ENCODE data around the gene ZDHHC14.
"Not testable (repeated sequence)": the region's sequence is repeated elsewhere in the genome, so short reads cannot be mapped to it uniquely, and the experiment has no call there.

ZDHHC14 gene

GRCh38 chr6:157407646-157408045 is 26.7 kb downstream of the ZDHHC14 start:
- no peak for DNase-seq

- not testable (repeated sequence) for DNase-seq
Observed at GRCh38 chr6:157408427-157408826, 27.4 kb downstream of the ZDHHC14 start.

GRCh38 chr6:157410045-157410444 is 29.1 kb downstream of the ZDHHC14 start:
- DNase-seq = no peak

DNA sequence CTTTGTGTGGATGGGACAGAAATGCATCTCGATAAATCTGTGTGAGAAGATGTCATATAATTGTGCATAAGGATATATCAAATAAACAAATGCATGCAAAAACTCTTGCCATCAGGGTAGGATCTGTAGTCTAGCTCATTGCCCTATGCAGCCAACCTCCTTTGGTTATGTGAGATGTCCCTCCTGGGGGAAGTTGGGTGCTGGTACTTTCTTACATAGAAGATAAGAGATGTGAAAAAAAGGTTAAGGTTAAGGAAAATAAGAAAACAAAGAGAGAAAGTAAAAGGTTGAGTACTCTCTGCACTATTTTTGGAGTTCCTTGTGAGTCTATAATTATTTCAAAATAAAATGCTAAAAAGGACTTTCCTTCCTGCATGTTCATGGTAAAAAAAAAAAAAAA is 30.4 kb downstream of the ZDHHC14 start:
- no peak for DNase-seq

DNA sequence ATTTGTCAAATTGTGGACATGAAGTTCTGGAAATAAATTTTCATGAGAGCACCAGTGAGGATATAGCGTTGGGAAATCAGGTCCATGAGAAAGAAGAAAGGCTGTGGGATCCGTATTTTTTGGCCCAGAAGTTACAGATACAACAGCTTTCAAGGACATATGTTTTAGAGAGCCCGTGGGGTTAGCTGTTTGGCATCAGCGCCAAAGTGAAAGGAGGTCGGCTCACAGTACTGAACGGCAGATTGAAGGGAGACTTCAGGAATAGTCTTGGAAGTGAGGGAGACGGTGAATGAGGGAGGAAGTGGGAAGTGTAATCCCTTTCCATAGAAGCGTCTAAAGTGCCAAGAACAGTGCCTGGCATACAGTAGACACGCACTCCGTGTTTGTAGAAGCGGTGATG is 31.8 kb downstream of the ZDHHC14 start:
- no peak for DNase-seq

DNA sequence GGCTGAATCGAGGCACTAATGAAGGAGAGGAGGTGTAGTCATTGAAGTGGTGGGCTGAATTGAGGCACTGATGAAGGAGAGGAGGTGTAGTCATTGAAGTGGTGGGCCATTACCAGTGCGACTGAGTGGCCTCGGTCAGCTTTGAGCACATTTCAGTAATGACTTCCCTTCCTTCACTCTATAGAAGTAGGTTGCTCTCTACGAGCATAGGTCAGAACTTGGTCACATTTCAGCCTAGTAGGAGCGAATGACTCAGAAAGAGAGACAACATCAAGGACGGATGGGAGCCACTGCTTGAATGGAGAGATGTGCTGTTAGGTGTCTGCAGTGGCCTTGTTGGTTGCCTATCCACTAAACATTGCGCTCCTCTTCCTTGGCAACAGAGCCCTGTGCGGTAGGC is 39.5 kb downstream of the ZDHHC14 start:
- DNase-seq = no peak

DNA sequence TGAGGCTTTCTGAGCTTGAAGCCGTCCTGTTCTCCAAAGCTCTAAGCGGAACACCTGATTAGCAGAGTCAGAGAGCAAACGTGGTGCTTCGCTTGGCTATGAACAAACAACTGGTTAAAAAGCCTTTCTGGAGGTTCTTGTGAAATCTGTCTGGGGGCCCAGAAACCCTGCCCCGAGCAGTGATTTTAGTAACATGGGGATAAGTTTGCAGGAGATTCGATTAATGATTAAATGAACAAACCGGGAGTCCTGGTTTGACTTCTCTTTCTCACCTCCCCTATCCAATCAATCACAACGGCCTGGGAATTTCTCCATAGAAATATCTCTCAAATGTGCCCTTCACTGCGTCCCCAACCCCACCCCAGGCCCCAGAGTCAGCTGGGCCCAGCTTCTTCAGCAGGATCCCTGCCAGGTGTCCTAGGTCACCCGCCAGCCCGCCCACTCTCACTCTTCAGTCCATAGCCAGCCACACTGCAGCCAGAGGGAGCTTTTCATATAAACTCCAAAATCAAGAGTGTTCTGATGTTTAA is 43.6 kb downstream of the ZDHHC14 start:
- DNase-seq = no peak

DNA sequence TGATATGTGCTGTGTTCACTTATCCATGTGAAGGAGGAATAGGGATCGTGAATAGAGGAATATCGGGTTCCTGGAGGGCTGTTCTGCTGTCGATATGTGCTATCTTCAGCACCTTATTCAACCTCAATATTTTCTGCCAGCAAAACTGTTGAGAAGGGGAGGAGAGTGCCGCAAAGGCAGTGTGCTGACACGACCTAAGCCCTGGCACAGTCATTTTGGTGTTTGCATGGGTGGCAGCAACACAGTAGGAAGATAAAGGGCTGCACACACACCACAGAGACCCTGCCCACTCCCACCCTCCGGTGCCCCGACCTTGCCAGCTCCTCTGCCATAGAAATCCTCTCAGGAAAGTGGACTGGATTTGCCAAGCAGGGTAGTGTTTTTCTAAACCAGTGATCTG is 47.0 kb downstream of the ZDHHC14 start:
- DNase-seq = no peak

DNA sequence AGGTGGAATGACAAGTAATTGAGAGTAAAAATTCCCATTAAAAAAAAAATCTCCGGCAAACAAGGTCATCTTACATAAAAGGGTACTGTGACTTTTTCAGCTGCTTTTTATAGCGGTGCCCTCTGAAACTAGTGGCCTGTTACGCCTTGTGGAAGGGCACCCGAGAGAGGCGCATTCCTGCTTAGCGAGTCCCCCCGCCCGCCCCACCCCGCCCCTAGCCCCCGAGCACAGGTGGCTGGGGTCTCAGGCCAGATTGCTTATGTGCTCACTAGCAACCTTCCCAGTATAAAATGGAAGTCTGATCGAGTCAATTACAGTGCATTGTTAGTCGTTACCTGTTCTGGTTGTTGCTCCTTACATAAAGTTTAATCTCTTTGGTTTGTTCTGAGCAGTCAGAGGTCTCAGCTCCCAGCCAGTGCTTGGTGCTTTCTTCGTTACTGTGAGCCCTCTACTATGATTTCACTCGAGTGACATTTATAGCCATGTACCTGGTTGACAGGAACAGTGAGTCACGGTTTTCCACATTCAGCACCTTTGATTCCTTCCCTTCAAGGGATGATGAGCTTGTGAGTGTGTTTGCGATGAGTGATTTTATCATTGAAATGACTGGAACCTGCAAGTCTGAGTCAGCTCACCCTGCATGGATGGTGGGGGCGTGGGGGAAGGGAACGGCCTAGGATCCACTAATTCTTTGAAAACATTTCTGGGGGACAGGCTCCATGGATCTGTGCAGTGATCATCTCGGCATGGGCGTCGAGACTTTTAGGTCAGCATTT is 47.6 kb downstream of the ZDHHC14 start:
- no peak for DNase-seq

GRCh38 chr6:157429248-157429647 is 48.3 kb downstream of the ZDHHC14 start:
- no peak for DNase-seq

DNA sequence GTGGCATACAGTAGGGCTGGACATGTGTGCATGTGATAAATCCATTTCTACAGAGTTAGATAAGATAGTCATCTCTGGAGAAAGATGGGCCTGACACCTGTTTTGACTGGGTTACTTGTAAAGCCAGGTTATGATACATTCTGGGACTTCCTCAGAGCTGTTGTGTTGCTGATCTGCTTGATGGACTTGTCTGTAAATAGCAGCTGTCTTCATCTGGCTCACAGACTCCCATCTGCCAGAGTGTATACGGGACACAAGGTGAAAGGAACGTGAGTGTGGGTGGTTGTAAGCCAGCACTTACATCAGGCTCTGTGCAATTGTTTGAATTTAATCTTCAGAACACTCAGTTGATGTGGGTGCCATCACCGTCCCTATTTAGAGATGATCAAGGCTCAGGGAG is 49.8 kb downstream of the ZDHHC14 start:
- DNase-seq = no peak

GRCh38 chr6:157432231-157432891 is 51.4 kb downstream of the ZDHHC14 start:
- DNase-seq = no peak

DNA sequence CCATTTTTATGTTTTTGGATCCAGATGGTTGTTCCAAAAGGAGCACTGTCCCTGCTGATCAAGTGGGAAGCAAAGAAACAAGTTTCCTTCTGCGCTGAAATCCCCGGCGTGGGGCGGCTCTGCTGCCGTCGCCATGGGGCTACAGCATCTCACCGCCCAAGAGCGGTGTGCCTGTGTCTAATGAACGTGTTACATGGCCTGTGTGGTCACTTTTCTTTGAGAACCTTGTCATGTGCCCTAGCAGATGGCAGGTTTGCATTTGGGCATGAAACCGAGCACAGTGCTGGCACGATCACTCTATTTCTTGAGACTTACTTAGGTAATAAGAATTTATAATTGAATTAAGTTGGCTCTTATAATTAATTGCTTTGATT is 51.9 kb downstream of the ZDHHC14 start:
- DNase-seq = no peak

DNA sequence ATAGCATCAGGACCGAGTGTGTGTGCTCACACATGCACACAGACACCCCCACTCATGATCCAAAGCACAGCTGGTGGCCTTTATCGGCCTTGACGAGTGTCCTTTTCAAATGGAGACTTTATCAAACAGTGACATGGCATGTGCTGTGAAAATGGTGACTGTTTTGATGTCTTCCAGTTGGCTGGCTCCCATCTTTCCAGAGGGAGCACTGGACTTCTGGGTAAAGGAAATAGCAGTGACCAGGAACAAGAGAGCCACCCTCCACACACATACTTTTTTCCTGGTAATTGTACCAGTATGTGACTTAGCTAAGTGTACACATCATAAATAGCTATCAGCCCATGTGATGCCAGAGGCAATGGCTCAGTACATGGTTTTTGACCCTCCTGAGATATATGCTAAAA is 52.7 kb downstream of the ZDHHC14 start:
- DNase-seq = no peak

DNA sequence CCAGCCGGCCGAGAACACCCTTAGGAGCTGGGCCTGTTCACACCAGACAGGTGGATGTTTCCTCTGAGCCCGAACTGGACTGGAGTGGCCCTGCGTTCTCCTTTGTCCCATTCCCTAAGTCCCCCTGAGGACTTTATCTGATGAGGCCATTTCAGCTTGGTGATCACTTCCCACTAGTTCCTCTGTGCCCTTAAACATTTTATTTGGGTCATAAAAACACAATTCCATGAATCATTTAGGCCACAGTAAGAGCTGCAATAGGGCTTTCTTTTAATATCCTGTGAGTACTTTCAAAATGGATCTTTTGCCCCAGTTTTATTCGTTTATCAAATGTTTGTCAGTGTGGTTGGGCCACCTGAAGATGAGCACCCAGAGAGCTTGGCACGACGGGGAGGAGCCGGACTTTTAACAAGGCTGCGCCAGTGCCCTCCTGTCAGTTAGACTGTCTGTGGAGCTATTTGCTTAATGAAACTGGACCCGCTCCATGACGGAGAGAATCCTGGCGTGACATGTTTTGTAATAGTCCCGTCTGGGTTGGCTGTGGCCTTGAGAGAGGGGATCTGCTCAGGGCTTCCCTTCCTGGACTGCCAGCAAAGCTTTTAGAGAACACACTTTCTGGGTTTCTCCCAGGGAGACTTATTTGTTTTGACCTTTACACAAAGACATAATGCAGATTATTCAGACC is 53.5 kb downstream of the ZDHHC14 start:
- DNase-seq = no peak

GRCh38 chr6:157436219-157436943 is 55.4 kb downstream of the ZDHHC14 start:
- no peak for DNase-seq

DNA sequence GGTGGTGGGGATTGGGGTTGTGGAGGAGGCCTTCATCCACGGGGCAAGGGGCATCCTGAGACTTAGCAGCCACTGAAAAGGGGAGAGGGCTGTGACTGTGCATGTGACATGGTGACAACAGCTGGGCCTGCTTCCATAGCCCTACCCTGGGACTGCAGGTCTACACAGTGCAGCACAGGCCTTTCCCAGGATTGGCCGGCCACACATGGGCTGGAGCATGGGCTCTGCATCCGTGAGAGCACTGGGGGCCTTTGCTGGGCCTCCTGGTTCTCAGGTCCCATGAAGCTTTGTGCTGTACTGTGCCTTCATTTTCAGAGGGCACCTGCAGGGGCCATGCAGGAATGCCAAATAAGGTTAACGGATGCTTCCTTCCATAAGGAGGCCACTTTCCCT is 56.0 kb downstream of the ZDHHC14 start:
- no peak for DNase-seq

- DNase-seq = no peak
Observed at GRCh38 chr6:157438611-157439111, 57.7 kb downstream of the ZDHHC14 start.

DNA sequence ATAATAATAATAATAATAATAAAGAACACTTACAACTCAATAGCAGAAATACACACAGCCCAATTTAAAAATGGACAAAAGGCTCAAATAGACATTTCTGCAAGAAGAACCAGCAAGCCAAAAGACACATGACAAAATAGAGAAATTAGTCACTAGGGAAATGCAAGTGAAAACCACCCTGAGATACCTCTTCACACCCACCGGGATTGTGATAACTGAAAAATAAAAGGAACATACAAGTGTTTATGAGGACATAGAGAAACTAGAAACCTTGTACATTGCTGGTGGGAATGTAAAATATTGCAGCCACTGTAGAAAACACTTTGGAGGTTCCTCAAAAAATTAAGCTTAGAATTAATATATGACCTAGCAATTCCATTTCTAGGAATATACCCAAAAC is 59.2 kb downstream of the ZDHHC14 start:
- no peak for DNase-seq

DNA sequence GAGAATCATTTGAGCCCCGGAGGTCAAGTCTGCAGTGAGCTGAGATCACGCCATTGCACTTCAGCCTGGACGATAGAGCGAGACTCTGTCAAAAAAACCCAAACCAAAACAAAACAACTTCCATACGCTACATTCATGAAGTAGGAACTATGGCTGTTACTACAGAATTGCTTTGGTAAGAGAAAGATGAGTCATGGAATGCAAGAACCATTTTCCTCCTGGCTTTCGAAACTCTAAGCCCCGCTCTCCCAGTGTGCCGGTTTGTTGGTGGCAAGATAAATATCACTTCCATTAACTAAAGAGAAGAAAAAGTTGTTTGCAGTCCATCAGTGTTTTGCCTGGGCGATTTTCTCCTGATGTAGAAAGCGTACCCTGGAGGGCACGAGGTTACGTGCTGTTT is 61.3 kb downstream of the ZDHHC14 start:
- no peak for DNase-seq

GRCh38 chr6:157443066-157443800 is 62.2 kb downstream of the ZDHHC14 start:
- DNase-seq = no peak

GRCh38 chr6:157445277-157446009 is 64.5 kb downstream of the ZDHHC14 start:
- no peak for DNase-seq
